SK-N-SH (cell line): ENCODE measurements around the gene KCNE1. TPM values are rescaled to one million over a fixed set of nuclear protein-coding genes. Genes with fewer than 3 reads are reported as not detected.
"Not testable (repeated sequence)": the region's sequence is repeated elsewhere in the genome, so short reads cannot be mapped to it uniquely, and the experiment has no call there.

ENCODE experiments used
- CTCF ChIA-PET: fragments of 300-600, 350-600 bp; formaldehyde crosslinking; extraction: SDS; loops from one replicate; lab custom pipeline; 2021; lab: Yijun Ruan, JAX
- POLR2A ChIA-PET: fragments of 350-600 bp; sonication (Branson Sonifier 250); formaldehyde crosslinking; extraction: SDS; loops from one replicate; lab custom pipeline; 2020; ENCODE audit warnings: antibody characterized with exemption, inconsistent platforms; lab: Yijun Ruan, JAX
- DNase-seq: peaks from one replicate; pipeline ENCODE4 v3.0.0; 2012
- H2AFZ ChIP-seq: fragments of 200-600 bp; sonication (generic); 2 replicates; pipeline ENCODE4 v1.8.1; 2016; ENCODE audit warnings: antibody characterized with exemption, mild to moderate bottlenecking, low read depth
- H3F3A ChIP-seq: fragments of 200-600 bp; sonication (generic); replicated peaks from 2 replicates; pipeline ENCODE3; 2016; ENCODE audit warnings: antibody characterized with exemption, mild to moderate bottlenecking; ENCODE audit not compliant: insufficient read depth
- H3K27ac ChIP-seq, 2 experiments: fragments of 200-500 bp in 1 of 2; fragments of 200-600 bp in 1 of 2; sonication (Bioruptor generic) in 1 of 2; sonication (generic), shearing (Covaris generic) in 1 of 2; 2 replicates each; pipeline versions ENCODE4 v1.5.1 to v1.6.1; 2014 to 2016; ENCODE audit warnings: low read depth in 2 of 2, inconsistent platforms in 1 of 2, low read length in 1 of 2, mild to moderate bottlenecking in 1 of 2, mixed read lengths in 1 of 2
- H3K27me3 ChIP-seq: fragments of 200-600 bp; sonication (generic), shearing (Covaris generic); 2 replicates; pipeline ENCODE4 v1.6.1; 2016; ENCODE audit warnings: mixed run types; ENCODE audit not compliant: insufficient read depth
- H3K36me3 ChIP-seq, 2 experiments: fragments of 200-500 bp in 1 of 2; fragments of 200-600 bp in 1 of 2; sonication (Bioruptor generic) in 1 of 2; sonication (generic) in 1 of 2; replicated peaks in 1 of 2; 2 replicates each; pipeline versions ENCODE3 to v1.5.1; 2014 to 2016; ENCODE audit warnings: low read length in 1 of 2, mild to moderate bottlenecking in 1 of 2; ENCODE audit not compliant: insufficient read depth in 2 of 2, control insufficient read depth in 1 of 2
- H3K4me1 ChIP-seq, 2 experiments: fragments of 200-500 bp in 1 of 2; fragments of 200-600 bp in 1 of 2; sonication (Bioruptor generic) in 1 of 2; sonication (generic), shearing (Covaris generic) in 1 of 2; 2 replicates each; pipeline versions ENCODE4 v1.5.1 to v1.6.1; 2014 to 2016; ENCODE audit warnings: low read depth in 1 of 2, low read length in 1 of 2, mixed run types in 1 of 2; ENCODE audit not compliant: insufficient read depth in 2 of 2, control insufficient read depth in 1 of 2
- H3K4me2 ChIP-seq: fragments of 200-600 bp; sonication (generic), shearing (Covaris generic); 2 replicates; pipeline ENCODE4 v1.6.1; 2017; ENCODE audit warnings: mixed run types
- H3K4me3 ChIP-seq, 2 experiments: fragments of 200-500 bp in 1 of 2; fragments of 200-600 bp in 1 of 2; sonication (Bioruptor generic) in 1 of 2; sonication (generic), shearing (Covaris generic) in 1 of 2; 2 replicates each; pipeline versions ENCODE4 v1.5.1 to v1.8.1; 2014 to 2016; ENCODE audit warnings: low read depth in 2 of 2, inconsistent platforms in 1 of 2, low read length in 1 of 2, mild to moderate bottlenecking in 1 of 2, mixed read lengths in 1 of 2, moderate library complexity in 1 of 2
- H3K79me2 ChIP-seq: fragments of 200-600 bp; sonication (generic); 2 replicates; pipeline ENCODE4 v1.8.1; 2017; ENCODE audit warnings: mild to moderate bottlenecking; ENCODE audit not compliant: insufficient read depth
- H3K9ac ChIP-seq: fragments of 200-600 bp; sonication (generic); 2 replicates; pipeline ENCODE4 v1.6.1; 2017; ENCODE audit warnings: mixed run types
- H3K9me2 ChIP-seq: fragments of 200-600 bp; sonication (generic); 2 replicates; pipeline ENCODE4 v1.6.1; 2017; ENCODE audit warnings: mixed run types
- H3K9me3 ChIP-seq: fragments of 200-600 bp; sonication (generic); 2 replicates; pipeline ENCODE4 v1.6.1; 2017; ENCODE audit warnings: mixed run types, mild to moderate bottlenecking, moderate library complexity
- H4K20me1 ChIP-seq: fragments of 200-600 bp; sonication (generic); 2 replicates; pipeline ENCODE4 v1.6.1; 2017; ENCODE audit warnings: mild to moderate bottlenecking, mixed run types; ENCODE audit not compliant: insufficient read depth
- ELF1 ChIP-seq: IDR thresholded peaks from 2 replicates; pipeline ENCODE4 v1.4.0; 2012
- EP300 ChIP-seq, 2 experiments: IDR thresholded peaks; 2 replicates each; pipeline versions ENCODE4 v1.4.0 to v1.6.1; 2012; ENCODE audit warnings: borderline replicate concordance in 1 of 2, low read depth in 1 of 2, low read length in 1 of 2
- EZH2phosphoT487 ChIP-seq: fragments of 200-600 bp; sonication (generic); IDR thresholded peaks from 2 replicates; pipeline ENCODE4 v1.6.1; 2017; ENCODE audit warnings: low read depth, mixed run types, mild to moderate bottlenecking, antibody characterized with exemption, moderate library complexity, borderline replicate concordance
- FOSL2 ChIP-seq: IDR thresholded peaks from 2 replicates; pipeline ENCODE4 v1.4.0; 2012; ENCODE audit warnings: low read depth, mild to moderate bottlenecking, moderate library complexity, borderline replicate concordance
- GABPA ChIP-seq: IDR thresholded peaks from 2 replicates; pipeline ENCODE4 v1.4.0; 2012; ENCODE audit warnings: low read depth, mild to moderate bottlenecking
- GATA2 ChIP-seq: sonication (generic); formaldehyde crosslinking; IDR thresholded peaks from 2 replicates; pipeline ENCODE4 v1.5.0; 2020; ENCODE audit warnings: mild to moderate bottlenecking, missing genetic modification reagents
- JUND ChIP-seq: IDR thresholded peaks from 2 replicates; pipeline ENCODE4 v1.4.0; 2012
- MEF2A ChIP-seq: IDR thresholded peaks from 2 replicates; pipeline ENCODE4 v1.4.0; 2012; ENCODE audit warnings: low read depth, borderline replicate concordance
- MXI1 ChIP-seq: IDR thresholded peaks from 2 replicates; pipeline ENCODE4 v1.6.1; 2012; ENCODE audit warnings: mild to moderate bottlenecking, low read depth, low read length, improper control_type of control experiment
- NRF1 ChIP-seq: IDR thresholded peaks from 2 replicates; pipeline ENCODE4 v1.6.1; 2012; ENCODE audit warnings: low read depth, mild to moderate bottlenecking, low read length
- POLR2AphosphoS5 ChIP-seq: IDR thresholded peaks from 2 replicates; pipeline ENCODE4 v1.6.1; 2012; ENCODE audit warnings: low read depth, low read length
- RAD21 ChIP-seq: IDR thresholded peaks from 2 replicates; pipeline ENCODE4 v1.6.1; 2012; ENCODE audit warnings: mild to moderate bottlenecking, low read length
- RCOR1 ChIP-seq: fragments of 150-350 bp; IDR thresholded peaks from 2 replicates; pipeline ENCODE4 v1.6.1; 2017; ENCODE audit warnings: antibody characterized with exemption, low read length
- REST ChIP-seq: IDR thresholded peaks from 2 replicates; pipeline ENCODE4 v1.6.1; 2012; ENCODE audit warnings: mild to moderate bottlenecking, low read depth, low read length, moderate library complexity
- RXRA ChIP-seq: IDR thresholded peaks from 2 replicates; pipeline ENCODE4 v1.4.0; 2012; ENCODE audit warnings: low read depth, mild to moderate bottlenecking, borderline replicate concordance
- TEAD4 ChIP-seq: IDR thresholded peaks from 2 replicates; pipeline ENCODE4 v1.4.0; 2012; ENCODE audit warnings: mild to moderate bottlenecking, borderline replicate concordance; ENCODE audit not compliant: insufficient read depth
- USF1 ChIP-seq: IDR thresholded peaks from 2 replicates; pipeline ENCODE4 v1.4.0; 2012; ENCODE audit warnings: low read depth, borderline replicate concordance
- USF2 ChIP-seq: fragments of 150-350 bp; IDR thresholded peaks from 2 replicates; pipeline ENCODE4 v1.6.1; 2017; ENCODE audit warnings: antibody characterized with exemption, low read length, low read depth, borderline replicate concordance
- ZBTB33 ChIP-seq: IDR thresholded peaks from 2 replicates; pipeline ENCODE4 v1.4.0; 2012; ENCODE audit warnings: low read depth, borderline replicate concordance
- WGBS: methylation state at CpG from one replicate; pipeline ENCODE4 v1.1.6; 2017; ENCODE audit warnings: low lambda C conversion rate; 5-methylcytosine and 5-hydroxymethylcytosine counted together
- polyA plus RNA-seq, 3 experiments: library from polyadenylated mRNA; depleted of rRNA; stranded (reverse); fragments of >200 nt; gene quantifications; 2 replicates each; pipeline ENCODE4 v1.2.3, GENCODE V29; 2012

Gene KCNE1
- polyA plus RNA-seq, 1 of the 3 experiments (the other 2 are of a cell fraction): 0.16 TPM

GRCh38 chr21:34557261-34557660 lies 45.3 kb upstream of the KCNE1 start:
- H3K79me2 ChIP-seq: no peaks in the 10 kb centered on the region
- TF ChIP-seq GATA2 (CRISPR knock-in tag) (no peak), POLR2AphosphoS5 (no peak), MEF2A (no peak), TEAD4 (no peak), GABPA (no peak), USF2 (no peak), RCOR1 (no peak), ELF1 (no peak), RAD21 (no peak), FOSL2 (no peak), EZH2phosphoT487 (no peak), REST (no peak), EP300 (IDR thresholded peaks at IDR 0.05; ENCODE audit: borderline replicate concordance in 1 of 2, low read depth in 1 of 2, low read length in 1 of 2) (no peak), ZBTB33 (no peak), MXI1 (no peak), USF1 (no peak), NRF1 (no peak), JUND (no peak), RXRA (no peak)
- H3K9ac ChIP-seq: no peak overlapping the region
- no peak overlapping the region for H2AFZ ChIP-seq
- H3K27me3 ChIP-seq: no peaks in the 10 kb centered on the region
- H3K36me3 ChIP-seq: no peaks in the 10 kb centered on the region
- 69% methylated on average over 5 of the region's 5 CpGs for WGBS
- H3K27ac ChIP-seq: no peak overlapping the region
- ChIA-PET POLR2A (no interaction called here), CTCF (interaction anchor here (1.0 kb wide), 1 partner anchor 46 kb away, joined by 4 read pairs; no protein-coding TSS in a partner anchor)
- H4K20me1 ChIP-seq: no peaks in the 10 kb centered on the region
- DNase-seq: no peak
- no peak overlapping the region for H3K4me3 ChIP-seq
- H3K9me3 ChIP-seq: no peaks in the 10 kb centered on the region
- H3F3A ChIP-seq: peaks cover 23% of the 10 kb centered on the region
- no peak overlapping the region for H3K4me2 ChIP-seq
- no peaks in the 10 kb centered on the region for H3K9me2 ChIP-seq
- peaks cover 0 to 18% of the 10 kb centered on the region in 2 experiments; a peak in 1 of 4 replicates for H3K4me1 ChIP-seq

- H3F3A ChIP-seq: peaks cover 23% of the 10 kb centered on the region
- H2AFZ ChIP-seq, H3K9ac ChIP-seq, H3K27me3 ChIP-seq, H3K9me3 ChIP-seq, H3K4me3 ChIP-seq, POLR2A ChIA-PET, H3K36me3 ChIP-seq, H3K79me2 ChIP-seq, DNase-seq, H4K20me1 ChIP-seq, H3K4me2 ChIP-seq, H3K9me2 ChIP-seq: not testable (repeated sequence)
- WGBS: 83% methylated on average over 2 of the region's 2 CpGs
- peak overlapping the region in 1 of 2 experiments; percentile 97; a peak in 2 of 4 replicates for H3K27ac ChIP-seq
- H3K4me1 ChIP-seq: peaks cover 0 to 19% of the 10 kb centered on the region in 2 experiments; a peak in 1 of 4 replicates
- CTCF ChIA-PET: interaction anchor here (2.6 kb wide), 1 partner anchor 11 kb away, joined by 10 read pairs; no protein-coding TSS in a partner anchor
These were observed 42.7 kb upstream of the KCNE1 start for GRCh38 chr21:34554670-34555069.
